ENCODE data around the gene IL16. TPM values are rescaled to one million over a fixed set of nuclear protein-coding genes. Genes with fewer than 3 reads are reported as not detected.

Gene IL16
- polyA plus RNA-seq, 1 donor from 2014 or later, result not detected

DNA sequence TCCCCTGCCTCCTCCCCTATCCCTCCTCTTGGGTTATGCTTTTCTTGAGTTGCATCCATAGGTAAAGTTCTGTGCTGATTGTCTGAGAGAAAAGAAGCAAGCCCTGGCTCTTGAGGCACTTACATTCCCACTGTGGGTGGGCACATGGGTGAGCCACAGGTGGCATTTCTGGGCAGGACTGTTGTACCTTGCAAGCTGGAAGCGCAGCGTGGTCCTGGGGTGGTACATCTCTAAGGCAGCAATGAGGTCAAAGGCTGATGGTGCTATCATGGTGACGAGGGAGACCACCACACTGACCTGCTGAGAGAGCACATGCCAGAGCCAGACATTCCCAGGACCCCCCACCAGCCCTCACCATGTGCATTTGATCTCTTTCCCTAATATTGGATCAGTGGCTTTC lies 152.6 kb downstream of the IL16 start:
- no peaks in the 10 kb centered on the region for H4K20me1 ChIP-seq (ENCODE audit: insufficient read depth)
- no peaks in the 10 kb centered on the region for H3F3A ChIP-seq (ENCODE audit: insufficient read depth, low read length, poor library complexity, severe bottlenecking)
- H3K9me3 ChIP-seq (ENCODE audit: low read length), result no peaks in the 10 kb centered on the region
- H3K27me3 ChIP-seq (ENCODE audit: insufficient read depth, low read depth, low read length), result no peaks in the 10 kb centered on the region
- no peak overlapping the region for H3K27ac ChIP-seq (ENCODE audit: low read length)
- no peak overlapping the region for H3K4me3 ChIP-seq (ENCODE audit: low read length)
- no peak overlapping the region for H3K4me2 ChIP-seq (ENCODE audit: low read length)
- no peaks in the 10 kb centered on the region for H3K79me2 ChIP-seq (replicated peaks; ENCODE audit: insufficient read depth, low read length)
- H3K36me3 ChIP-seq (ENCODE audit: insufficient read depth, low read length), result no peaks in the 10 kb centered on the region
- no peak overlapping the region for H3K9ac ChIP-seq (ENCODE audit: low read length)
- H2AFZ ChIP-seq (ENCODE audit: low read depth, low read length), result no peak overlapping the region
- H3K9me2 ChIP-seq (ENCODE audit: insufficient read depth, low read length), result no peaks in the 10 kb centered on the region
- TF ChIP-seq RAD21 (conservative IDR thresholded peaks at IDR 0.05), result no peak
- TF ChIP-seq, protein P1, sequence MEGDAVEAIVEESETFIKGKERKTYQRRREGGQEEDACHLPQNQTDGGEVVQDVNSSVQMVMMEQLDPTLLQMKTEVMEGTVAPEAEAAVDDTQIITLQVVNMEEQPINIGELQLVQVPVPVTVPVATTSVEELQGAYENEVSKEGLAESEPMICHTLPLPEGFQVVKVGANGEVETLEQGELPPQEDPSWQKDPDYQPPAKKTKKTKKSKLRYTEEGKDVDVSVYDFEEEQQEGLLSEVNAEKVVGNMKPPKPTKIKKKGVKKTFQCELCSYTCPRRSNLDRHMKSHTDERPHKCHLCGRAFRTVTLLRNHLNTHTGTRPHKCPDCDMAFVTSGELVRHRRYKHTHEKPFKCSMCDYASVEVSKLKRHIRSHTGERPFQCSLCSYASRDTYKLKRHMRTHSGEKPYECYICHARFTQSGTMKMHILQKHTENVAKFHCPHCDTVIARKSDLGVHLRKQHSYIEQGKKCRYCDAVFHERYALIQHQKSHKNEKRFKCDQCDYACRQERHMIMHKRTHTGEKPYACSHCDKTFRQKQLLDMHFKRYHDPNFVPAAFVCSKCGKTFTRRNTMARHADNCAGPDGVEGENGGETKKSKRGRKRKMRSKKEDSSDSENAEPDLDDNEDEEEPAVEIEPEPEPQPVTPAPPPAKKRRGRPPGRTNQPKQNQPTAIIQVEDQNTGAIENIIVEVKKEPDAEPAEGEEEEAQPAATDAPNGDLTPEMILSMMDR (IDR thresholded peaks at IDR 0.05; ENCODE audit: poor library complexity, severe bottlenecking), result no peak
- TF ChIP-seq EP300 (conservative IDR thresholded peaks at IDR 0.05; ENCODE audit: poor library complexity, severe bottlenecking), result no peak
- no peak for TF ChIP-seq MXI1 (conservative IDR thresholded peaks at IDR 0.05; ENCODE audit: poor library complexity, severe bottlenecking)
- TF ChIP-seq SMC3 (conservative IDR thresholded peaks at IDR 0.05; ENCODE audit: poor library complexity), result no peak

DNA sequence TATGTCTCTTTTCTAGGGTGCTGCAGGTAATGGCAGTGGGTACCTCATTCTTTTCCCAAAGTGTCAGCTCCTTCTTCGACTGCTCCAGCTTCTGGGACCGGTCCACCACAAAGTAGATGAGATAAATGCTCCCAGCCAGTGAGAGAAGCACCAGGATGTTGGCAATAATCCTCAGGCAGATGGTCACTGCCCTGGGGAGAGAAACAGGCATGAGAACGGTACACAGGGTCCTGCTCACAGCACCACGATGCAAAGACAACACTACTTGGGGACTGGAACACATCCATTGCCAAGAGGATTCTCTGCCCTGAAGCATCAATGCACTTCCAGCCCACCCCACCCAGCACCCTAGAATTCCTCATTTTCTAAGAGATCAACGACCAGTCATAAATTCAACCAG lies 155.0 kb downstream of the IL16 start:
- Histone ChIP-seq H3K27me3 (ENCODE audit: insufficient read depth, low read depth, low read length) (no peaks in the 10 kb centered on the region), H3F3A (ENCODE audit: insufficient read depth, low read length, poor library complexity, severe bottlenecking) (no peaks in the 10 kb centered on the region), H3K27ac (ENCODE audit: low read length) (no peak overlapping the region), H3K79me2 (replicated peaks; ENCODE audit: insufficient read depth, low read length) (no peaks in the 10 kb centered on the region), H2AFZ (ENCODE audit: low read depth, low read length) (no peak overlapping the region), H3K36me3 (ENCODE audit: insufficient read depth, low read length) (no peaks in the 10 kb centered on the region), H3K9me2 (ENCODE audit: insufficient read depth, low read length) (no peaks in the 10 kb centered on the region), H3K4me3 (ENCODE audit: low read length) (no peak overlapping the region), H3K9me3 (ENCODE audit: low read length) (no peaks in the 10 kb centered on the region), H3K9ac (ENCODE audit: low read length) (no peak overlapping the region), H4K20me1 (ENCODE audit: insufficient read depth) (no peaks in the 10 kb centered on the region), H3K4me2 (ENCODE audit: low read length) (no peak overlapping the region)
- TF ChIP-seq, protein P2, sequence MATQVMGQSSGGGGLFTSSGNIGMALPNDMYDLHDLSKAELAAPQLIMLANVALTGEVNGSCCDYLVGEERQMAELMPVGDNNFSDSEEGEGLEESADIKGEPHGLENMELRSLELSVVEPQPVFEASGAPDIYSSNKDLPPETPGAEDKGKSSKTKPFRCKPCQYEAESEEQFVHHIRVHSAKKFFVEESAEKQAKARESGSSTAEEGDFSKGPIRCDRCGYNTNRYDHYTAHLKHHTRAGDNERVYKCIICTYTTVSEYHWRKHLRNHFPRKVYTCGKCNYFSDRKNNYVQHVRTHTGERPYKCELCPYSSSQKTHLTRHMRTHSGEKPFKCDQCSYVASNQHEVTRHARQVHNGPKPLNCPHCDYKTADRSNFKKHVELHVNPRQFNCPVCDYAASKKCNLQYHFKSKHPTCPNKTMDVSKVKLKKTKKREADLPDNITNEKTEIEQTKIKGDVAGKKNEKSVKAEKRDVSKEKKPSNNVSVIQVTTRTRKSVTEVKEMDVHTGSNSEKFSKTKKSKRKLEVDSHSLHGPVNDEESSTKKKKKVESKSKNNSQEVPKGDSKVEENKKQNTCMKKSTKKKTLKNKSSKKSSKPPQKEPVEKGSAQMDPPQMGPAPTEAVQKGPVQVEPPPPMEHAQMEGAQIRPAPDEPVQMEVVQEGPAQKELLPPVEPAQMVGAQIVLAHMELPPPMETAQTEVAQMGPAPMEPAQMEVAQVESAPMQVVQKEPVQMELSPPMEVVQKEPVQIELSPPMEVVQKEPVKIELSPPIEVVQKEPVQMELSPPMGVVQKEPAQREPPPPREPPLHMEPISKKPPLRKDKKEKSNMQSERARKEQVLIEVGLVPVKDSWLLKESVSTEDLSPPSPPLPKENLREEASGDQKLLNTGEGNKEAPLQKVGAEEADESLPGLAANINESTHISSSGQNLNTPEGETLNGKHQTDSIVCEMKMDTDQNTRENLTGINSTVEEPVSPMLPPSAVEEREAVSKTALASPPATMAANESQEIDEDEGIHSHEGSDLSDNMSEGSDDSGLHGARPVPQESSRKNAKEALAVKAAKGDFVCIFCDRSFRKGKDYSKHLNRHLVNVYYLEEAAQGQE (IDR thresholded peaks at IDR 0.05; ENCODE audit: borderline replicate concordance), result no peak
- TF ChIP-seq EP300 (conservative IDR thresholded peaks at IDR 0.05; ENCODE audit: poor library complexity, severe bottlenecking) (no peak), POLR2AphosphoS5 (IDR thresholded peaks at IDR 0.05) (no peak), SMC3 (conservative IDR thresholded peaks at IDR 0.05; ENCODE audit: poor library complexity) (no peak), RAD21 (conservative IDR thresholded peaks at IDR 0.05) (no peak), TAF1 (IDR thresholded peaks at IDR 0.05; ENCODE audit: low read depth) (no peak)

DNA sequence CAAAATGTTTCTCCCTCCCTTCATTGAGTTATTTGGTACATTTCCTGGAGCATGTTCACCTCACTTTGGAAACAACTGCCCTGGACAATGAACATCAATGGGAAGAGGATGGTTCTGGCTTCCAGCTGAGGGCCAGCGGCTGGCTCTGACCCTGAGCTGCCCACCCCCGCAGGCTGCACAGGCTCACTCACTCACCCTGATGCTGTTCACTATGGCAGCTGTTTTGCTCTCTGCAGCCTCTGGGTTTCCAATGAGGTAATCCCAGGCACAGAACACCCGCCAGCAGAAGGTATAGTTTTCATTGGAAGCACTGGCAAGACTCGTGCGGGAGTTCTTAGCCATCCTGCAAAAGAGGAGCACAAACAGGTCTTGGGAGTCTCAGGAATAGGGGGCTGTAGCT lies 159.6 kb downstream of the IL16 start:
- Histone ChIP-seq H4K20me1 (ENCODE audit: insufficient read depth) (no peaks in the 10 kb centered on the region), H3K27ac (ENCODE audit: low read length) (no peak overlapping the region), H3K27me3 (ENCODE audit: insufficient read depth, low read depth, low read length) (no peaks in the 10 kb centered on the region), H3F3A (ENCODE audit: insufficient read depth, low read length, poor library complexity, severe bottlenecking) (no peaks in the 10 kb centered on the region), H3K9ac (ENCODE audit: low read length) (no peak overlapping the region), H3K4me3 (ENCODE audit: low read length) (no peak overlapping the region), H3K4me2 (ENCODE audit: low read length) (no peak overlapping the region), H3K9me2 (ENCODE audit: insufficient read depth, low read length) (no peaks in the 10 kb centered on the region), H2AFZ (ENCODE audit: low read depth, low read length) (no peak overlapping the region), H3K79me2 (replicated peaks; ENCODE audit: insufficient read depth, low read length) (no peaks in the 10 kb centered on the region), H3K9me3 (ENCODE audit: low read length) (no peaks in the 10 kb centered on the region), H3K36me3 (ENCODE audit: insufficient read depth, low read length) (no peaks in the 10 kb centered on the region)
- no peak for TF ChIP-seq EZH2 (IDR thresholded peaks at IDR 0.05; ENCODE audit: borderline replicate concordance, insufficient read depth, low read length, poor library complexity, severe bottlenecking)
- no peak for TF ChIP-seq POLR2AphosphoS5 (IDR thresholded peaks at IDR 0.05)
- TF ChIP-seq, protein P2 (IDR thresholded peaks at IDR 0.05; ENCODE audit: borderline replicate concordance), result no peak
- no peak for TF ChIP-seq EP300 (conservative IDR thresholded peaks at IDR 0.05; ENCODE audit: poor library complexity, severe bottlenecking)

All from neural cell (in vitro differentiated cells).